Heart left ventricle (tissue), 13 donors: ENCODE results near the gene ZNF750.

ENCODE experiments used
- CTCF ChIP-seq, 12 donors: fragments of 200-600 bp; sonication (generic) in 4 of 12; IDR thresholded peaks; one replicate each; pipeline versions ENCODE4 v1.5.0 to v1.8.0; 2018 to 2022; ENCODE audit warnings: antibody characterized with exemption in 12 of 12, mild to moderate bottlenecking in 5 of 12
- POLR2A ChIP-seq, 2 donors: fragments of 450-650 bp; IDR thresholded peaks; one replicate each; pipeline ENCODE4 v1.6.1; 2017; ENCODE audit warnings: antibody characterized with exemption in 2 of 2, mild to moderate bottlenecking in 2 of 2, moderate library complexity in 2 of 2
- donor health status: ischemic (EF 13 %, LVEDD 7.1; RV severe dilation, severe dysfunction).
- donor health status: DM: no; HTN: yes; CAD: no.
- donor health status: DM: no; HTN: no; CAD: no.
- donor health status: ischemic (EF 25% LVEDD 6.9; RV normal size, moderate dysfunction).
- donor health status: ischemic (EF 25% LVEDD 5.7; RV mildly dilated, moderate dysfunction).
- donor health status: ischemic (EF 35%, LVEDD 5.7; RV mildly dilated, moderate dysfunction).
- donor health status: nonischemic (EF 11% LVEDD 7.7; RV severe dilation, severe dysfunction).
- donor health status: DM: yes; HTN: yes; CAD: no.
- donor health status: PGD.
- donor health status: ischemic (EF 29% LVEDD 5.4; RV normal size, mild dysfunction).
- donor health status: nonischemic (EF 23%, LVEDD 6.1; RV moderate dilation, normal function).

DNA sequence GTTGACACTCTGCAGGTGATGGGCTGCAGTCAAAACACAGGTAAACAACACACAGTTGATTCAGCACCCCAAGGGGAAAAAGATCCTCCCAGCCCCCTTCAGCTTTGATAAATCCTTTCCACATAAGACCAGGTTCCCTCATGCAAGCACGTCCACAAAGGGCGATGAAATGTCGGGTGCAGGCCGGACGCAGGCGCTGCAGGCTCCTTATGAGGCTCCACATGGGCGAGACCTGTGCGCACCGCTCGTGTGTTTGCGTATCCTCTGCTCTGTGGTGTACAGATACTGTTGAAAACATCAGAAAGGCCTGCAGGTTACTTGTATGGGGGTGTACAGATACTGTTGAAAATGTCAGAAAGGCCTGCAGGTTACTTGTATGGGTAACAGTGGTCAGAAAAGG, 14.4 kb upstream of the ZNF750 start:
- TF ChIP-seq POLR2A (IDR thresholded peaks at IDR 0.05), result no peak
- no peak for TF ChIP-seq CTCF (IDR thresholded peaks at IDR 0.05)
